GM21528 (cell line): ENCODE measurements around the gene CACUL1.
"Not testable (repeated sequence)": the region's sequence is repeated elsewhere in the genome, so short reads cannot be mapped to it uniquely, and the experiment has no call there.

Experiments
- ATAC-seq: cut with Tn5 transposase; IDR thresholded peaks from one replicate; pipeline ENCODE4 v1.9.1; 2021; ENCODE audit warnings: mild to moderate bottlenecking, moderate library complexity; ENCODE audit not compliant: unreplicated experiment, low FRiP score

CACUL1 gene

GRCh38 chr10:118692872-118693271, 61.9 kb downstream of the CACUL1 start:
- no peak for ATAC-seq

GRCh38 chr10:118689070-118689858, 65.5 kb downstream of the CACUL1 start:
- no peak for ATAC-seq

GRCh38 chr10:118687472-118687871, 67.3 kb downstream of the CACUL1 start:
- no peak for ATAC-seq

- no peak for ATAC-seq
Measured at GRCh38 chr10:118682533-118682932, 72.2 kb downstream of the CACUL1 start.

- no peak for ATAC-seq
Measured at GRCh38 chr10:118680197-118680596, 74.6 kb downstream of the CACUL1 start.

- ATAC-seq = no peak
Measured at GRCh38 chr10:118674226-118674919, 80.4 kb downstream of the CACUL1 start.

GRCh38 chr10:118672766-118673715, 81.7 kb downstream of the CACUL1 start:
- no peak for ATAC-seq

- ATAC-seq = no peak
Measured at GRCh38 chr10:118672153-118672552, 82.6 kb downstream of the CACUL1 start.

GRCh38 chr10:118671221-118671620, 83.5 kb downstream of the CACUL1 start:
- ATAC-seq = not testable (repeated sequence)

GRCh38 chr10:118670472-118671124, 84.2 kb downstream of the CACUL1 start:
- ATAC-seq = no peak

- no peak for ATAC-seq
Measured at GRCh38 chr10:118669835-118670234, 84.9 kb downstream of the CACUL1 start.

GRCh38 chr10:118669020-118669791, 85.6 kb downstream of the CACUL1 start:
- ATAC-seq = no peak

GRCh38 chr10:118668228-118668952, 86.4 kb downstream of the CACUL1 start:
- no peak for ATAC-seq

- ATAC-seq = no peak
Measured at GRCh38 chr10:118667732-118668131, 87.0 kb downstream of the CACUL1 start.

- no peak for ATAC-seq
Measured at GRCh38 chr10:118666350-118666749, 88.4 kb downstream of the CACUL1 start.

- no peak for ATAC-seq
Measured at GRCh38 chr10:118664321-118664720, 90.4 kb downstream of the CACUL1 start.

GRCh38 chr10:118663176-118663575, 91.6 kb downstream of the CACUL1 start:
- ATAC-seq = no peak

- no peak for ATAC-seq
Measured at GRCh38 chr10:118662228-118663035, 92.3 kb downstream of the CACUL1 start.
